HG03558 (cell line): ENCODE measurements around the gene ULBP1.
"Not testable (repeated sequence)": the region's sequence is repeated elsewhere in the genome, so short reads cannot be mapped to it uniquely, and the experiment has no call there.

Experiments used
- ATAC-seq: cut with Tn5 transposase; IDR thresholded peaks from one replicate; pipeline ENCODE4 v1.9.1; 2021; ENCODE audit warnings: moderate number of reproducible peaks; ENCODE audit not compliant: unreplicated experiment; ENCODE audit errors: extremely low read depth

Gene ULBP1

DNA sequence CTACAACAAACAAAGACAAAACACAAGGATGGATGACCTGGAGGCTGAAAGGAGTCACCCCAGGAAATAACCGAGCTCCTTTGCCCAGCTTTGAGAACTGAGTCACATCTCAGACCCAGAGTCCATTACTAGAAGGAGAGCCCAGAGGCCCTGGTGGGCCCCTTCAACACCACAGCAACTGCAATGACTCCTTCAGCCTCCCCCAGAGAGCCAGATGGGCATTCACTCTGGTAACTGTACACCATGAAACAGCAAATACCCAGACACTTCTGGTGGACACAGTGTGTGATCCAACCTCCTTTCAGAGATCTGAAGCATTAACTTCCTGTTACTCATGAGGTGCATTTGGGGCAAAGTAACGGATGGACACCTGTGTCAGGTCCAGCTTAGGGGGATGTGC lies 39.0 kb downstream of the ULBP1 start:
- no peak for ATAC-seq

GRCh38 chr6:150003599-150003998 lies 39.9 kb downstream of the ULBP1 start:
- ATAC-seq = not testable (repeated sequence)

GRCh38 chr6:150004101-150004782 lies 40.5 kb downstream of the ULBP1 start:
- ATAC-seq = no peak

DNA sequence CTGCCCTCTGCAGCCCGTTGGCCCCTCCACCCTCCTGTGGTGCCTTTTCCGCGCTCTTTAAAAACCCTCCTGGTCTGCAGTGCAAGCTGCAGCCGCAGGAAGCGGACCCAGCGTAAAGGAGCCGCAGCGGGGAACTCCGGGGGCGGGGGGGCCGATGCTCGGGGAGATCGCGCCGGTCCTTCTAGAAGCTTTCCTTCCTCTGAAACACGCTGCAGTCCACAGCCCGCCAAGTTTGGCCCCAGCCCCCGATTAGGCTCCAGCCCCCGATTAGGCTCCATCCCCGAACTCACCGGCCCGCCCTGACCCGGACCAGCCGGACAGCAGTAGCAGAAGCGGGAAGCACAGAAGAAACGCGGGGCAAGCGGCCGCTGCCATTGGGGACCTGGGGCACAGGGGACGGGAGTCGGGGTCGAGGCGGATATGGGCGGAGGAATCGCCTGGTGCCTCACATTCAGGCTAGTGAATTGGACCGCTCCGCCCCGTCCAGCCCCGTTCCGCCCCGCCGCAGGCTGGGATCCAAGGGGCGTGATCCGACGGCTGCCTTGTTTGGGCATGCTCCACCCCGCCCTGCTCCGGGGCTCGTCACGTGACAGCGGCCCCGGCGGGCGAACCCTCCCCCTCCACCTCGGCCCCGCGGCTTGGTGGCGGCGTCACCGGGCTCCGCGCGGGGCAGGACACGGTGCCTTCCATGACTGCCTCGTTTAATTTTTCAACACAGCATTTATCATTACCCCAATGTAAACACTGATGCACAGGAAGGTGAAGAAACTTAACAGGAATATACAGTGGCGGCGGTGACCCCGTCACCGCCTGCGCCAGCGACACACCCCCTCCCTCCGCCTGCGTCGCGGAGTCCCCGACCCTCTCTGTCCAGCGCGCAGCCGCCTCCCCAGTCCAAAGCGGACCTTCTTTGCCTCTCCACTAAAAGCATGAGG lies 41.3 kb downstream of the ULBP1 start:
- no peak for ATAC-seq

DNA sequence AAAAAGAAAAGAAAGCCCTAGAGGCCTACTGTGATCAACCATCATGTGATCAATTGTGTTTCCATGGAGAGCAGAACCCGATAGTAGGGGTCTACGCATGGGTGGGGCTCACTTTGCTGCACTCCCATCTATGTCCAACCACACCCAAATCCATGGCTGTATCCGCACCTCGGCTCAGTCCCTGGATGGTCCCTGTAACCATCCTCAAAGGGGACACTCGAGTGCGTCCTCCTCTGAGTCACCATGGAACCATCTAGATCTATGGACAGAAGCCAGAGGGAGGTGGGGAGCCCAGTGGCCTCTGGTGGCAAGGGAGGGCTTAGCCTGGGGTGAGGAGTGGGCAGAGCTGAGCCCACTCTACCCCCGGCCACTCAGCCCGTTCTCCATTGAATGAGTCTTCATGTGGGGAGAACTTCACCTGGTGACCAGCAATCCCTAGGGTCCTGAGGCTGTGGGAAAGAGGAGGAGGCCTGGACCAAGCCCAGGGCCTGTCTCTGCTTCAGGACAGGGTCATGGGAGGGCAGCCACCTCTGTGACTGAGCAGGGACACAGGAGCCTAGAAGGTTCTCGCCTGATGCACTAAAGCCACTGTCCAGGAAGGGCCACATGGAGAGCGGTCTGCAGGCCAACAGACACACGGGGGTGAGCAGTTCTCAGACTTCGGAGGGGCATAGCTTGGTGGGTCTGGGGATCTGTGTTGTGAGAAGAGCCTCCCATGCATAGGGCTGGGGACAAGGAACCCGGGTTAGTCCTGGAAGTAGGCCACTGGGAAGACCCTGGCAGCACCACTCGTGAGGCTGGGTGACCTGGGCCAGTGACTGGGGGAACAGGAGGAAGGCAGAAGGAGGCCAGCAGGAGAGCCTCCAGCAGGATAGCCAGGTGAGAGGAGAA lies 42.3 kb downstream of the ULBP1 start:
- no peak for ATAC-seq

- ATAC-seq = no peak
Observed at GRCh38 chr6:150006961-150007464, 43.3 kb downstream of the ULBP1 start.

GRCh38 chr6:150008588-150008987 lies 44.8 kb downstream of the ULBP1 start:
- no peak for ATAC-seq

- not testable (repeated sequence) for ATAC-seq
Observed at GRCh38 chr6:150012846-150013784, 49.4 kb downstream of the ULBP1 start.

DNA sequence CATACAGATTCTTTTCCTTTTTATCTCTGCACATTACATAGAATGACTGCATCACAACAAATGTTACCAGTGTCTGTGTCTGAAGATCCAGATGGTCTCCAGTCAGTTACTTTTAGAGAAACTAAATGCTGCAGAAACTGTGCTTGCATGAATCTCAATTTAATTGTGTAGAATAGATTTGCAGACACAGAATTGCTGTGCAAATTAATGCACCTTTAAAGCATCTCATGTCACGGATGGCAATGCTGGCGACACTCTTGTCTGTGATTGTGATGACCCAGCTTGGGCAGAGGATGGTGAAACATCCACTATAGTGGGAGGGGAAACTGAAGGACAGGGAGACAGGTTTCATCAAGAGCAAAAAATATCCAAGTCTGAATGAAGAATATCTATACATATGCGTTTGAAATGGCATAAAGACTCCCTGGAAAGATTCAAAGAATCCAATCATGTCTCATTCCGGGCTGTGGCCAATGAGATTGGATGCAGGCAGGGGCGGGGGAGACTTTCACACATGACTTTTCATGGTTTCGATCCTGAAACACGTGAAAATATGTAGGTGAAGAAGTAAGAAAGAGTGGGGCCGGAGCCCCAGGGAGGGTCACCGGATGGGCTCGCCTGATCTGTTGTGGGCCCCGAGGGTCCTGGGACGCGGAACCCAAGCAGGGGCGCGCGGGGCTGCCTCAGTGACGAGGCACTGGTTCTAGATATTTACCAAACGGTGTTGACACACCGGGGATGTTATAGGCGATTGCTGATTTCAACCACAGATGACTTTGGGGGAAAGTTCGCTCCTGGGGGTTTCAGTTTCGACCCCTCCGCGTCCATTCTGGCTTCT lies 50.3 kb downstream of the ULBP1 start:
- ATAC-seq = not testable (repeated sequence)

GRCh38 chr6:150014623-150015280 lies 51.0 kb downstream of the ULBP1 start:
- not testable (repeated sequence) for ATAC-seq

- not testable (repeated sequence) for ATAC-seq
Observed at GRCh38 chr6:150015281-150016001, 51.7 kb downstream of the ULBP1 start.

GRCh38 chr6:150016324-150017185 lies 52.8 kb downstream of the ULBP1 start:
- ATAC-seq = no peak

GRCh38 chr6:150017186-150017521 lies 53.4 kb downstream of the ULBP1 start:
- ATAC-seq = not testable (repeated sequence)

DNA sequence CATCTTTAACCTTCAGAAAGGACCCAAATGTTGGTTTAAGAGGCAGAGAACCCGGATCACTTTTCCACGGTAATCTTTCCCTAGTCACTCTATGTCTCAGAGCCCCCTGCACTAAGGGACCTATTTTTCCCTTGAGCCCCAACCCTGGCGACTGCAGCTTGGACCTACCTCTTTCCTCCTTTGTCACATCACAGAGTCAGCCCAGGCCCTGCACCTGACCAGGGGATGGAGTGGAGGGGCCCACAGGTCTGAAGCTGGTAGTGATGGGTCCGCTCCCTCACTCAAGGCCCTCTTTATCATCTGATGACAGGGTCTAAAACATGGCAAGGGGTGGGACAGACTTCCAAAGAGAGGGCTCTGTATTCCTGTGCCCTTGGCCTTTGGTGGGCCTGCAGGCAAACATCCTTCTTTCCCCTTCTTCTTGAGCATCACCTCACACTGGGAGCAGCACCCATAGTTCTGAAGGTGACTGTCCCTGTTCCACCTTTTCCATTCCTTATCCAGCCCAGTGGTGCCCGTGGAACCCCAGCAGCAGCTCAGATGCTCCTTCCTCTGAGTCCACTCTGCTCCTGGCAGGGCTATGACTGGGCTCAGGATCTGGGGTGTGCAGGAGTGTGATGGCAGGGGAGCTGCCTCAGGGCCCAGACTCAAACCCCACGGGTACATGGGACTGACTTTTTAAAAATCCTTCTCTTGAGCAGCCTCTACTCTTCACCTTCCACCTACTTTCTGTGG lies 55.3 kb downstream of the ULBP1 start:
- no peak for ATAC-seq

DNA sequence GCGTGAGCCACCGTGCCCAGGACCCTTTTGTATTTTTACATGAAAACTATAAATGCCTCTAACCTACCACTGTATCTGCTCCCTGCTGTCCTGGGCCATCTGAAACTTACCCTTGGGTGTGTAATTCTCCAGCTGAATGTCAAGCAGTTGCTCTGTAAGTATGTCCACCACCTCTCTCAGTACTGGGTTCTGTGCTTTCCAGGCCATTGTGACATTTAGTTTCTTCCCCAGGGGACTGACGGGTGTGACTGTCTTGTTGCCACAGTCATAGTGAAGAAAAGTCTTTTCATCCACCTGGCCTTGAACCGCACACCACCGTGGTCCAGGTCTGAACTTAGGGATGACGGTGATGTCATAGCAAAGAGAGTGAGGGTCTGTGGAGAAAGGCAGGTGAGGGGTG lies 58.1 kb downstream of the ULBP1 start:
- ATAC-seq = not testable (repeated sequence)
